ENCODE data around the gene ESX1. TPM values are rescaled to one million over a fixed set of nuclear protein-coding genes. Genes with fewer than 3 reads are reported as not detected.

The ESX1 gene
- total RNA-seq = 0.33 TPM in 1 of 2 replicates, not detected in the other

DNA sequence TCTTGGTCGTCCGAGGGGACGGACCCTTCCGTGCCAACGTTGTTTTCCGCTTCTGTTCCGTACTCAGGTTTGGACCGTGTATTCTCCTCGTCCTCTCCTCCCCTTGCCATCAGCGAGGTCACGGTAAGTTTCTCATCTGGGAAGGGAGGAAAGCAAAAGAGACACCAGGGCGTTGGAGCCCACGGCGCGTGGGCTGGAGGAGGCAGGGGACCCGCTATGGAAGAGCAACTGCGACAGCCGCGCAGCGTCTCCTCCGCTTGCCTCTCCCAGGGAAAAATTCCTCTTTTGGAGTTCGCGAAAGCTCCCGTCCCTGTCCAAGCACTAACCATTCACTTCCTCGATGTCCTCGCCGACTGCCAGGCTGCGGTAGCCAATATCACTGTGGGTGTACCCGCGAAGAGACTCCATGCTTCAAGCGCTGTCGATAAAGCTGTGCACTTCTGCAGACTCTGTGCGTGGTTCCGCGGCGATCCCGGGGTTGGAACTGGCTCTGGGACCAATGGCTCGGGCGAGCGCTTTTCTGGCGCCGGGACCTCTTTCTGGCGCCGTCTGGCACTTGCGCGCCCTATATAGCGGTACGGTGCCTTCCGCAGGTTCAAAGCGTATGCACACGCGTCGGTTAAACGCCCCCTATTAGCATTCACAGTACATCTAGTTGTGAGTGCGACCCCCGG, at the start of gene ESX1:
ESX1 (minus strand) TSS at position 492 of the 674 bp plus-strand sequence; CDS start at position 408, 84 bp downstream.

Other genes starting within 250 kb of the ESX1 start
- gene H2BW1, start 241.2 kb downstream of the ESX1 start, total RNA-seq = not detected in 2 replicates
- not detected in 2 replicates for gene H2BW2, start 215.0 kb downstream of the ESX1 start, total RNA-seq
- 0.42 and 1.1 TPM in 2 replicates for gene TMSB15C, start 178.7 kb downstream of the ESX1 start, total RNA-seq
- gene ZCCHC18, start 142.4 kb downstream of the ESX1 start, total RNA-seq = not detected in 2 replicates
- gene SLC25A53, start 97.9 kb downstream of the ESX1 start, total RNA-seq = 1.1 and 2.4 TPM in 2 replicates
- gene FAM199X, start 88.5 kb downstream of the ESX1 start, total RNA-seq = 14.5 and 18.4 TPM in 2 replicates

Data from airway epithelial cell (primary cell).